Thyroid gland (tissue), 4 donors: ENCODE measurements around the gene KDM8. TPM values are rescaled to one million over a fixed set of nuclear protein-coding genes. Genes with fewer than 3 reads are reported as not detected.

Source experiments
- DNase-seq, 2 donors: peaks; one replicate each; pipeline ENCODE4 v3.0.0-alpha.2; 2019
- H3K27ac ChIP-seq, 3 donors: fragments of 200-600 bp; sonication (generic); 1 replicate in 2 of 3; 2 replicates in 1 of 3; pipeline ENCODE4 v1.5.1; 2016 to 2019; ENCODE audit warnings: mild to moderate bottlenecking in 1 of 3, moderate library complexity in 1 of 3
- H3K27me3 ChIP-seq: fragments of 200-600 bp; sonication (generic); one replicate; pipeline ENCODE4 v1.5.1; 2019
- H3K36me3 ChIP-seq, 2 donors: fragments of 200-600 bp; sonication (generic); one replicate each; pipeline ENCODE4 v1.5.1; 2016 to 2019
- H3K4me1 ChIP-seq, 2 donors: fragments of 200-600 bp; sonication (generic); one replicate each; pipeline ENCODE4 v1.5.1; 2017 to 2019
- H3K4me3 ChIP-seq, 3 donors: fragments of 200-600 bp; sonication (generic); replicated peaks in 1 of 3; 1 replicate in 2 of 3; 2 replicates in 1 of 3; pipeline ENCODE4 v1.5.1; 2016; ENCODE audit warnings: mild to moderate bottlenecking in 1 of 3
- H3K9me3 ChIP-seq: fragments of 200-600 bp; sonication (generic); one replicate; pipeline ENCODE4 v1.5.1; 2017
- CTCF ChIP-seq, 6 experiments: fragments of 200-600 bp in 3 of 6; fragments of 450-650 bp in 3 of 6; sonication (generic) in 3 of 6; IDR thresholded peaks; one replicate each; pipeline ENCODE4 v1.5.1; 2016 to 2019; ENCODE audit warnings: antibody characterized with exemption in 6 of 6, mild to moderate bottlenecking in 2 of 6, inconsistent platforms in 1 of 6, moderate library complexity in 1 of 6
- POLR2A ChIP-seq, 2 donors: fragments of 450-650 bp; IDR thresholded peaks; one replicate each; pipeline ENCODE4 v1.6.1; 2017; ENCODE audit warnings: antibody characterized with exemption in 2 of 2, mild to moderate bottlenecking in 2 of 2, moderate library complexity in 1 of 2
- WGBS, 2 donors: methylation state at CpG; one replicate each; pipeline ENCODE4 v1.1.5; 2017; 5-methylcytosine and 5-hydroxymethylcytosine counted together
- intact Hi-C: fragments of 100-400 bp; cut with DNase I; formaldehyde crosslinking; loops from one replicate; pipeline ENCODE4 v1.15.1; 2023
- total RNA-seq, 4 donors: library from RNA; depleted of rRNA; stranded (reverse); fragments of >200 nt; gene quantifications; one replicate each; pipeline ENCODE4 v1.2.3, GENCODE V29; 2016

KDM8 gene
- total RNA-seq, 4 donors from 2014 or later: 5.6 to 14.9 (median 9.6) TPM

GRCh38 chr16:27208796-27209195 is 5.5 kb downstream of the KDM8 start:
- H3K36me3 ChIP-seq: peaks cover 5 to 13% of the 10 kb centered on the region in 2 donors
- H3K4me1 ChIP-seq: peaks cover 5 to 25% of the 10 kb centered on the region in 2 donors
- no peaks in the 10 kb centered on the region for H3K27me3 ChIP-seq
- no peak for DNase-seq
- intact Hi-C loops: loop anchor here (10.0 kb wide), 1 partner anchor 336 kb away; the partner anchor contains the start of gene GTF3C1
- 56 to 68% methylated on average over 3 of the region's 3 CpGs for WGBS, 2 donors
- TF ChIP-seq CTCF (IDR thresholded peaks at IDR 0.05) (no peak), POLR2A (IDR thresholded peaks at IDR 0.05) (no peak)
- H3K4me3 ChIP-seq: no peak overlapping the region
- no peak overlapping the region for H3K27ac ChIP-seq
- H3K9me3 ChIP-seq: no peaks in the 10 kb centered on the region

- intact Hi-C loops: loop anchor here (10.0 kb wide), 1 partner anchor 335 kb away; the partner anchor contains the start of gene GTF3C1
- H3K36me3 ChIP-seq: peaks cover 5 to 13% of the 10 kb centered on the region in 2 donors
- H3K4me1 ChIP-seq: peaks cover 2 to 21% of the 10 kb centered on the region in 2 donors
- DNase-seq: no peak
- no peak for TF ChIP-seq POLR2A (IDR thresholded peaks at IDR 0.05)
- no peak for TF ChIP-seq CTCF (IDR thresholded peaks at IDR 0.05)
- H3K27me3 ChIP-seq: no peaks in the 10 kb centered on the region
- H3K9me3 ChIP-seq: no peaks in the 10 kb centered on the region
- H3K4me3 ChIP-seq: no peak overlapping the region
- H3K27ac ChIP-seq: no peak overlapping the region
- 92 to 95% methylated on average over 8 of the region's 8 CpGs for WGBS, 2 donors
Observed at GRCh38 chr16:27209591-27209990, 6.3 kb downstream of the KDM8 start.

- H3K4me1 ChIP-seq: peaks cover 0 to 18% of the 10 kb centered on the region in 2 donors
- H3K4me3 ChIP-seq: no peak overlapping the region
- WGBS, 2 donors: 91% methylated on average over 10 to 17 of the region's 17 CpGs
- no peak for TF ChIP-seq CTCF (IDR thresholded peaks at IDR 0.05)
- TF ChIP-seq POLR2A (IDR thresholded peaks at IDR 0.05): no peak
- intact Hi-C loops: no loop called here
- no peak overlapping the region for H3K27ac ChIP-seq
- no peaks in the 10 kb centered on the region for H3K27me3 ChIP-seq
- no peak for DNase-seq
- H3K9me3 ChIP-seq: no peaks in the 10 kb centered on the region
- H3K36me3 ChIP-seq: peaks cover 5 to 13% of the 10 kb centered on the region in 2 donors
Observed at GRCh38 chr16:27210174-27210573, 6.8 kb downstream of the KDM8 start.

GRCh38 chr16:27211026-27211425 is 7.7 kb downstream of the KDM8 start:
- Histone ChIP-seq H3K9me3 (no peaks in the 10 kb centered on the region), H3K27me3 (no peaks in the 10 kb centered on the region), H3K36me3 (peaks cover 5 to 13% of the 10 kb centered on the region in 2 donors), H3K4me3 (no peak overlapping the region), H3K27ac (no peak overlapping the region), H3K4me1 (peaks cover 0 to 18% of the 10 kb centered on the region in 2 donors)
- DNase-seq: no peak
- no peak for TF ChIP-seq CTCF (IDR thresholded peaks at IDR 0.05)
- TF ChIP-seq POLR2A (IDR thresholded peaks at IDR 0.05): no peak
- WGBS, 2 donors: 91 to 93% methylated on average over 10 of the region's 10 CpGs
- intact Hi-C loops: no loop called here

- Histone ChIP-seq H3K27me3 (no peaks in the 10 kb centered on the region), H3K4me3 (no peak overlapping the region), H3K36me3 (peaks cover 10 to 13% of the 10 kb centered on the region in 2 donors), H3K4me1 (no peaks in the 10 kb centered on the region), H3K9me3 (no peaks in the 10 kb centered on the region), H3K27ac (no peak overlapping the region)
- intact Hi-C loops: no loop called here
- WGBS, 2 donors: 92 to 93% methylated on average over 17 to 19 of the region's 19 CpGs
- DNase-seq: no peak
- TF ChIP-seq CTCF (IDR thresholded peaks at IDR 0.05) (no peak), POLR2A (IDR thresholded peaks at IDR 0.05) (no peak)
Observed at GRCh38 chr16:27214084-27214961, 11.0 kb downstream of the KDM8 start.
